A673 (cell line): Measurements from ENCODE around the gene ABRACL.

Experiments
- CTCF ChIP-seq: fragments of 300-800, 200-600 bp; sonication (generic); conservative IDR thresholded peaks from 2 replicates; pipeline ENCODE4 v1.5.1; 2017; ENCODE audit warnings: low read depth, mild to moderate bottlenecking, antibody characterized with exemption, low read length, moderate library complexity, mixed read lengths
- EZH2 ChIP-seq: fragments of 200-600 bp; sonication (generic); IDR thresholded peaks from 2 replicates; pipeline ENCODE4 v1.6.1; 2017; ENCODE audit warnings: borderline replicate concordance, low read depth, mild to moderate bottlenecking, mixed read lengths, antibody characterized with exemption, low read length; ENCODE audit not compliant: poor library complexity, severe bottlenecking

- no peak for TF ChIP-seq CTCF
- no peak for TF ChIP-seq EZH2
Measured at GRCh38 chr6:139066080-139066479, 37.5 kb downstream of the ABRACL start.
